HG03045 (cell line): ENCODE results near the gene EGLN3.

Experiments
- ATAC-seq: cut with Tn5 transposase; IDR thresholded peaks from one replicate; pipeline ENCODE4 v1.9.1; 2021; ENCODE audit warnings: mild to moderate bottlenecking, moderate library complexity; ENCODE audit not compliant: unreplicated experiment

EGLN3 gene

GRCh38 chr14:33876274-33876673, 74.6 kb downstream of the EGLN3 start:
- ATAC-seq: no peak
